ENCODE data around the gene NEB.

DNA sequence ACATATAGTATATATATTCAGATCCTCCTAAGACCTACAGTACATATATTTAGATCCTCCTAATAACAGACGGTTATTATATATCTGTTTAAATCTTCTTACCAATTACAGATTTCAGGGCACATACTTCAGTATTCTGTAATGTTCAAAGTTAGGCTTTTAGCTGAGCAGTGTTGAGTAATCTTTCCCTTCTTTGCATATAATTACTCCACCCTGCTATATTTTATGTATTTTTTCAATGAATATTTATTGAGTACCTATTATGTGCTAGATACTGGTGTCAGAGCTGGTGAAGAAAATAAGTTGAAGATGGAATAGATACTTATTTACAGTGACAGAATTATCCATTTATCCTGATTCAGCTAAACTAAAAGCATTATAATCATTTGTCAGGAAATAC, 84.9 kb downstream of the NEB start:
- TF ChIP-seq SMC3 (IDR thresholded peaks at IDR 0.05) (no peak), POLR2A (IDR thresholded peaks at IDR 0.05; ENCODE audit: low read length) (no peak), PHF8 (IDR thresholded peaks at IDR 0.05; ENCODE audit: borderline replicate concordance, low read depth) (no peak), TP53 (CRISPR knock-in tag; IDR thresholded peaks at IDR 0.05) (no peak), EP300 (IDR thresholded peaks at IDR 0.05) (no peak), ESRRA (IDR thresholded peaks at IDR 0.05; ENCODE audit: borderline replicate concordance, low read length) (no peak), ZSCAN20 (CRISPR knock-in tag; IDR thresholded peaks at IDR 0.05) (no peak), NPAS2 (CRISPR knock-in tag; IDR thresholded peaks at IDR 0.05; ENCODE audit: borderline replicate concordance) (no peak)
- TF ChIP-seq, protein P1, sequence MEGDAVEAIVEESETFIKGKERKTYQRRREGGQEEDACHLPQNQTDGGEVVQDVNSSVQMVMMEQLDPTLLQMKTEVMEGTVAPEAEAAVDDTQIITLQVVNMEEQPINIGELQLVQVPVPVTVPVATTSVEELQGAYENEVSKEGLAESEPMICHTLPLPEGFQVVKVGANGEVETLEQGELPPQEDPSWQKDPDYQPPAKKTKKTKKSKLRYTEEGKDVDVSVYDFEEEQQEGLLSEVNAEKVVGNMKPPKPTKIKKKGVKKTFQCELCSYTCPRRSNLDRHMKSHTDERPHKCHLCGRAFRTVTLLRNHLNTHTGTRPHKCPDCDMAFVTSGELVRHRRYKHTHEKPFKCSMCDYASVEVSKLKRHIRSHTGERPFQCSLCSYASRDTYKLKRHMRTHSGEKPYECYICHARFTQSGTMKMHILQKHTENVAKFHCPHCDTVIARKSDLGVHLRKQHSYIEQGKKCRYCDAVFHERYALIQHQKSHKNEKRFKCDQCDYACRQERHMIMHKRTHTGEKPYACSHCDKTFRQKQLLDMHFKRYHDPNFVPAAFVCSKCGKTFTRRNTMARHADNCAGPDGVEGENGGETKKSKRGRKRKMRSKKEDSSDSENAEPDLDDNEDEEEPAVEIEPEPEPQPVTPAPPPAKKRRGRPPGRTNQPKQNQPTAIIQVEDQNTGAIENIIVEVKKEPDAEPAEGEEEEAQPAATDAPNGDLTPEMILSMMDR (IDR thresholded peaks at IDR 0.05) = no peak
- TF ChIP-seq, protein P2, sequence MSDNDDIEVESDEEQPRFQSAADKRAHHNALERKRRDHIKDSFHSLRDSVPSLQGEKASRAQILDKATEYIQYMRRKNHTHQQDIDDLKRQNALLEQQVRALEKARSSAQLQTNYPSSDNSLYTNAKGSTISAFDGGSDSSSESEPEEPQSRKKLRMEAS (IDR thresholded peaks at IDR 0.05) = no peak
